ENCODE measurements around the gene ATL1.

DNA sequence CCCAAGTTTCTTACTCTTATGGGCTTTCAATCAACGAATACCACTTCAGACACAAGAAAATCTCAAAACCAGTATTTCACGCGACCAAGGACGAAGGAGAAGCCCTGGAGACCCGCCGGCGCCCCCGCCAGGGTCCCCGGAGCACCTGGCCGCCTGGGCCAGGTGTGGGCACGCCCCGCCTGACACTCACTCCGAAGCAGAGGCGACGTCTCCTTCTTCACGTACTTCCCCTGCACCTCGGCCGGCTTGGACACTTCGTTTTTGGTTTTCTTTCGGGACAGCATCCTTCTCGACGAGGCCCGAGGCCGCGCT is 107.7 kb downstream of the ATL1 start:
- no peak for TF ChIP-seq CTCF (IDR thresholded peaks at IDR 0.05)
- TF ChIP-seq POLR2A (IDR thresholded peaks at IDR 0.05) = no peak
- TF ChIP-seq EP300 (IDR thresholded peaks at IDR 0.05) = no peak

Measured in gastroesophageal sphincter (tissue), 3 donors.